Measurements from ENCODE around the gene PPIL6.
A peak's percentile ranks its signal among the peaks of the same experiment; 100 is the strongest.

PPIL6 gene

DNA sequence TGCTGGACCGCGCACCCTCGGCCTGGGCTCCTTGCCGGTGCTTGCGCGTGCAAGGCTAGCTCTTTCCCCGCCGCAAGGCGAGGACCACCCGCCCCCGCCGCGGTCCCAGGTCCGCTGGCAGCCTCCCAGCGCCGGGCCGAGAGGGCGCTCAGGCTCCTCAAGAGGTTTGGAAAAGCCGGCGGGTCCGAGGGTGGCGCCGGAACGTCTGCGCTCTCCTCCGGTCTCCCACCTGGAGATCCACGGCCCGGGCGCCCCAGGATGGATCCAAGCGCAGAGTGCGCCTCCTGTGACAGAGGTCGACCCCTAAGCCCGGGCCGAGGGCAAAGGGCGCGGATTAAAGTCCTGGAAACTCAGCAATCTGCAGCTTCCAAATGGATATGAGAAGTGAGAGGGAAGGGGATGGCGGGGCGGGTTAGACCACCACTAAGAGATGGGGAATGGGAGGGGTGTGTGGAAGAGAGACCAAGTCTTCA is 15.7 kb upstream of the PPIL6 start:
- no peak overlapping the region for H3K27ac Mint-ChIP-seq
- H3K36me3 Mint-ChIP-seq, result peaks cover 4% of the 10 kb centered on the region
- no peaks in the 10 kb centered on the region for H3K9me3 Mint-ChIP-seq
- H3K27me3 Mint-ChIP-seq, result no peaks in the 10 kb centered on the region
- peaks cover 60% of the 10 kb centered on the region for H3K4me1 Mint-ChIP-seq
- H3K4me3 Mint-ChIP-seq, result peak overlapping the region; percentile 51

DNA sequence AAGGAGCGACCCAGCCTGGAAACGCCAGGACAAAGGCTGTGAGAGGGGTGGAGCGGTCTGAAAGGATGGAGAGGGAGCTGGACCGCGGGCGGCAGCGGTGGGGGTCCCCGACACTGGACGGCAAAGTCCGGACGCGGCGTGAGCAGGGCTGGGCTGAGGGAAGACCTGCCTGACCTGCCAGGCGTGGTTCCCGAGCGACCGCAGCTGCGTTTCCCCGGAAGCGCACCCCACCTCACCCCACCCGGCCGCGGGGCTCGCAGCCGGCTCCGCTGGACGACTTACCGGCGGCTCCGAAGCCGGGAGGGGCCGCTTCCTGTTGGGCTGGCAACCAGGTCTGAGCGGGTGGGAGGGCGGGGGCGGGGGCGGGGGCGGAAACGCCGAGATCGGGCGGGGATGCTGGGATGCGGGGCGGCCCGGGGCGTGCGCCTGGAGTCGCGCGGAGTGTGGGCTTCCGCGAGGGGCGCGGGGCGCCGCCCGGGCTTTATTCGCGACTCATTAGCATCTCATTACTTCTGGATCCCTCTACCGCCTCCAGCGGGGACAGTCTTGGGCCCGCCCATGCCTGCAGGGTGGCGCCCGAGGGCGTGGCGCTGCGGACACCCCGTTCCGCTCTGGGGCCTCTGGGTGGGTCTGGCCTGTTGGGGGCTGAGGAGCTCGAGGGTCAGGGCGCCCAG is 15.1 kb upstream of the PPIL6 start, which contains the start of gene MICAL1:
Gene MICAL1, minus strand, starts transcription at position 336 of the 674 bp plus-strand sequence. CDS start 1,576 bp downstream, outside the sequence.
- Mint-ChIP-seq H3K27ac (peak within 1 kb of the TSS; percentile 85), H3K4me3 (peak within 1 kb of the TSS; percentile 95), H3K27me3 (no peaks in the 10 kb centered on the region), H3K4me1 (peaks cover 62% of the 10 kb centered on the region), H3K36me3 (peaks cover 5% of the 10 kb centered on the region), H3K9me3 (no peaks in the 10 kb centered on the region)

DNA sequence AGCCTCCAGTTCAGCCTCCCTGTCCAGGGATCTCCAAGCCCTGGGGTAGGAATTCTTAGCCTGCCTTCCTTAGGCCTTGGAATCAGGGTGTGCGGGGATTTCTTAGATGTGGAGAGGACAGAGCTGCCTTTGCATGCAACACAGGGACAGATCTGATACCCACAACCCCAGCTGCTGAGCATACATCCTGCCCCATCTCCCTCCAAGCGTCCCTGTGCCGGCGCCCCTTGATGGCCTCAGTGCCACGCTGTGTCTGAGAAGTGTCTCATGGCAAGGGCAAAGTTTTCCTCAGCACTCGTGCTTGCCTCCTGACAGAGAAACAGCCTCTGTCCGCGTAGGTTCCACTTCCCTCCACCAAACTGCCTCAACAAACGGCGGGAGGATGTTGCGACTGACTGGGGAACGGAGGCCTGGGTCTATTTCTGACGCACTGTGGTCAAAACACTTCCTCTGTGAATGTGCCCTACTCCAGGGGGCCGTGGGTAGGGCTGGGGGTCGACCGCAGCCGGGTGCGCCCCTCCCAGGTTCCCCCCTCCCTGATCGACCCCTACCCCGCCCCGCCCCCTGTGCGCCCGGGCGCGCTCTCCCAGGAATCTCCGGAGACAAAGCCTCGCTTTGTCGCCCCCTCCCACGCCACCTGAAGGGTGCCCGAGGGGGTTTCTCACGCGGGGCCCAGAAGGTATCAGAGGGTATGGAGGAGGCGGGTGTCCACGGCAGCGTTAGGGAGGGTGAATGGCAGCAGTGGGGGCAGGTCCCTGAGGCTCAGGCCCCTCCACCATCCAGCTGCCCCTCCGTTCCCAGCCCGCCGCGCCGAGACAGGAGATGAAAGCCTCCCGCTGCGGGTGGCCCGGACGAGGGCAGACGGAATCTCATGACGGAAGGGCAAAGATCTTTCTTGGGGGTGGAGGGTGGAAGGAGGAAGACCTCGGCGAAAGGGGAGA is 14.3 kb upstream of the PPIL6 start:
- Mint-ChIP-seq H3K9me3 (no peaks in the 10 kb centered on the region), H3K4me3 (peak overlapping the region; percentile 95), H3K36me3 (peaks cover 5% of the 10 kb centered on the region), H3K27ac (peak overlapping the region; percentile 85), H3K4me1 (peaks cover 62% of the 10 kb centered on the region), H3K27me3 (no peaks in the 10 kb centered on the region)

DNA sequence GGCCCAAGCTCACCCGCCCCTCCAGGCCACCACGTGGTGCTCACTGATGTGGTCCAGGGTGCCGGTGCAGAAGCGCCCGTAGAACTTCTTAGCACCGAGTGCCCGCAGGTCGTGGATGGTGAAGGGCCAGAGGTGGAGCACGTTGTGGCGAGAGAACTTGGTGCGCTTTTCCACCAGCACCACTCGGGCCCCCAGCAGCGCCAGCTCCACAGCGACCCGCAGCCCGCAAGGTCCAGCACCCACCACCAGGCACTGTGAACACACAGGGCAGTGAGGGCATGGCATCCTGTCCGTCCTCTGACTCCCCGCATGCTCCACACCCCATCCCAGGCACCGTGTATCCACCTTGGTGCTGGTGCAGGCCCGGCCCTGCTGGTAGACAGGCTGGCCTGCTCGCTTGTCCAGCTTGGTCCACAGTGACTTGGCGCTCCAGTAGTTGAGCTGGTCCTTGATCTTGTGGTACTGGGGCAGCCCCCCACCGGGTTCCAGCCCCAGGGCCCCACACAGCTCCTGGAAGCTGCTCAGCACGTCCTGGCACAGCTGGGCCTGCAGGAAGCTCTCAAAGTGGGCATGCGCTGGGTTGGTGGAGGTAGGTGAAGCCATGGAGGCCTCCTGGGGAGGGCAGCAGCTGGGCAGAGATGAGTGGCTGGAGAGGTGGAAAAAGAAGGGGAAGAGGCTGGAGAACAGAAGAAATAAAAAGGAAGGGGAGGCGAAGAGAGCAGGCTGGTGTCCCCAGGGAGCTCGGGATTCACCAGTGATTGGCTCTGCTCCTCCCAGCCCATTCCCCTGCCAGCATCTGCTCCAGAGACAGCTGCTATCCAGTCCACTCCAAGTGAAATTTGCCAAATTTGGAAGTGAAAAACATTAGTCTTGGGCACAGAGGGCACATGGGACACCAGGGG is 13.4 kb upstream of the PPIL6 start:
- peaks cover 62% of the 10 kb centered on the region for H3K4me1 Mint-ChIP-seq
- H3K27me3 Mint-ChIP-seq, result no peaks in the 10 kb centered on the region
- H3K27ac Mint-ChIP-seq, result peak overlapping the region; percentile 65
- H3K4me3 Mint-ChIP-seq, result peak overlapping the region; percentile 95
- H3K36me3 Mint-ChIP-seq, result peaks cover 4% of the 10 kb centered on the region
- no peaks in the 10 kb centered on the region for H3K9me3 Mint-ChIP-seq

DNA sequence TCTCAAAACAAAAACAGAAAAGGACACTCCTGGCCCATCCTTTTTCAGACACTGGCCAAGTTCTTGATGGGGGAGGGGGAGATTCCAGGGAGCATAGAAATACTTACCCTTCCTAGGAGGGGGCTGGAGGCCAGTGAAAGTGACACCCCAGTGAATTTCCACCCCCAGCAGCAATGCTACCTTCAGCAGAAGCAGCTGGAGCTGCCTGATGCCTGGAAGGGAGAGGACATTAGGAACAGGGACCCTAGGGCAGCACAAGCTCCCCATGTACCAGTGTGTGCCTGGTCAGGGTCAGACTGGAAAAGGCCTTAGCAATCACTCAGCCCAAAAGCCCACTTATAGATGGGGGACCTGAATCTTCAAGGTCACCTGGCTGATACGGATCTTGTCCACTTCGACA is 12.7 kb upstream of the PPIL6 start:
- no peaks in the 10 kb centered on the region for H3K27me3 Mint-ChIP-seq
- no peaks in the 10 kb centered on the region for H3K9me3 Mint-ChIP-seq
- peaks cover 4% of the 10 kb centered on the region for H3K36me3 Mint-ChIP-seq
- peaks cover 63% of the 10 kb centered on the region for H3K4me1 Mint-ChIP-seq
- peak overlapping the region; percentile 23 for H3K4me3 Mint-ChIP-seq
- no peak overlapping the region for H3K27ac Mint-ChIP-seq

DNA sequence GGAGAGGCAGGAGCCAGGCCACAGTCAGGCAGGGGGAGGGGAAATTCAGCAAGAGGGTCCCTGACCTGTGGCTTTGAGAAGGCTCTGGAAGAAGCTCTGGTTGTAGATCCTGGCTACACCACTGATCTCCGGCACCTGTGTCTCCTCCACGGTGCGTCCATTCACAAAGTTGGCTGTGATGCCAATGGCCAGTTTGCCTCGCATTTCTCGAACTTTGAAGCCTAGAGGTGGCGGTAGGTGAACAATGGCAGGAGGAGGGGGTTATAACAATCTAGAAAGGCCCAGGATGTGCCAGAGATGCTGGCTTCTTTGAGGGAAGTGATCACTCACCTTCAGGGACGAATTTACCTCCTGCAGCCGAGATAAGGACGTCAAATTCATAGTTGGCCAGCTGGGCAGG is 11.8 kb upstream of the PPIL6 start:
- no peaks in the 10 kb centered on the region for H3K27me3 Mint-ChIP-seq
- no peak overlapping the region for H3K27ac Mint-ChIP-seq
- H3K4me3 Mint-ChIP-seq, result no peak overlapping the region
- H3K9me3 Mint-ChIP-seq, result no peaks in the 10 kb centered on the region
- H3K4me1 Mint-ChIP-seq, result peaks cover 55% of the 10 kb centered on the region
- peaks cover 4% of the 10 kb centered on the region for H3K36me3 Mint-ChIP-seq

DNA sequence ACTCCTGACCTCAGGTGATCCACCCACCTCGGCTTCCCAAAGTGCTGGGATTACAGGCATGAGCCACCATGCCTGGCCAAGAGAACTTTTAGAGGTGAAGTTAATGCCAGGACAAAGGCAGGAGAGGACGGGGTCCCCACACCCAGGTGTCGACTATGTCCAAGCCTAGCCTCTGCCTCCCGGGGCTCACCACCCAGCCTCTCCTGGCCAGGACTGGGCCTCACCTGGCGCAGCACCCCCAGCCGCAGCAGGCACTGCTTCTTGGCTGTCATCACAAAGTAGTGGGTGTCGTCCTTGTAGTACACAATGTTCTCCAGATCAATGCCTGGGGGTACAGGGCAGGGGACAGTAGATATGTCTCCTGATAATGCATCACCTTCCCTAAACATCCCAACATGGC is 10.9 kb upstream of the PPIL6 start:
- H3K4me1 Mint-ChIP-seq, result peaks cover 49% of the 10 kb centered on the region

DNA sequence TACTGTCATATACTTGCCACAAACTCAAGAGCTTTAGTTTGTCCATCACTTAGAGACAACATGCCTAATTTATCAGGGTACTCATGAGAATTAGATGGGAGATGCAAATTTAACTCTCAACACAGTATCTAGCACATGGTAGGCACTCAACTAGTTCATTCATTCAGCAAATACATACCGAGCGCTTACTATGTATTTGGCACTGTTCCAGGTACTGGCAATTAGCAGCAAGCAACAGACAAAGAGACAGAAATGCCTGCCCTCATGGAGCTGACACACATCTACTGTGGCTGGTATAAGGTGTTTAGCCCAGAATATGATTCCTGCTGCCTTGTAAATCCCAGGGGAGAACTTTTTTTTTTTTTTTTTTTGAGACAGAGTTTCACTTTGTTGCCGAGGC is 10.4 kb upstream of the PPIL6 start:
- H3K27ac Mint-ChIP-seq, result peak overlapping the region; percentile 10
- no peaks in the 10 kb centered on the region for H3K9me3 Mint-ChIP-seq
- peaks cover 49% of the 10 kb centered on the region for H3K4me1 Mint-ChIP-seq
- peak overlapping the region; percentile 33 for H3K4me3 Mint-ChIP-seq
- H3K27me3 Mint-ChIP-seq, result no peaks in the 10 kb centered on the region
- H3K36me3 Mint-ChIP-seq, result peaks cover 4% of the 10 kb centered on the region

More for the DNA sequence above, 10.9 kb upstream of the PPIL6 start:
- H3K27me3 Mint-ChIP-seq, result no peaks in the 10 kb centered on the region
- no peak overlapping the region for H3K4me3 Mint-ChIP-seq
- peaks cover 4% of the 10 kb centered on the region for H3K36me3 Mint-ChIP-seq
- H3K9me3 Mint-ChIP-seq, result no peaks in the 10 kb centered on the region
- H3K27ac Mint-ChIP-seq, result no peak overlapping the region

DNA sequence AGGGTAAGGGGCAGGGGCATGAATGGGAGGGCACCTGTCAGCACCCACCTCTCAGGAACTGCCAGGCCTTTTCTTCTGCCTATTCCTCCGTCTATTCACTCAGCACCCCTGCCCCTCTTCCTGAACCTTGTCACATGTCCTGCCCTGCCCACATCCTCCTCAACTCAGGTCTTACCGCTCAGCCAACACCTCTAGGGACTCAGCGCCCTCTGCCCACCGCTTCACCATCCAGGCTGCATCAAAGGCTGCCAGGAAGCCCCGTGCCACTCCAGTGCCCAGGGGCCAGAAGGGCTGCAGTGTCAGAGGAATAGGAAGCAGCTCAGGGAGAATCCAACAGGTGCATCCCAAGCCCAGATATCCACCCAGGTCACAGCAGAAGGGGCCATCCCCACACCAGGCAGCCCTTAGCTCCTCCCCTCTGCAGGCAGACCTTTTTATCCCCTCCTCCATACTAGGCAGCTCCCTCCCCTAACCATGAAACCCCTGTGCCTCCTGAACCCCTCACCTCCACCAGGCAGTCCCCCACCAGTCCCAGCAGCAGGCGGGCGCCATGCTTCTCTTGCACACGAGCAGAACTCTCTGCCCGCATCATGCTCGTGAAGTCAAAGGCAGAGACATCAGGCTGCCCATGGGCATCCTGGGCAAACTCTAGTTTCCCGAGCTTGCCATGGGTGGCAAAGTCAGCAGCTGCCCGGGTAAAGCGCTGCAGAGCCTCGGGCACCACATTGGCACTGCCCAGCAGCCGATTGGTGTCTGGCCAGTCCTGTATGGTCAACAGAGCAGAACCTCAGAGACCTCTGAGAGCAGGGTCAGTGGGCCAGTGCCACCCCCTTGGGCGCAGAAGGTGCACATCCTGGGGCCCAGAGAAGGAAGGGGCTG is 9.6 kb upstream of the PPIL6 start:
- Mint-ChIP-seq H3K9me3 (no peaks in the 10 kb centered on the region), H3K36me3 (peaks cover 6% of the 10 kb centered on the region), H3K4me1 (peaks cover 48% of the 10 kb centered on the region), H3K4me3 (no peak overlapping the region), H3K27ac (no peak overlapping the region), H3K27me3 (no peaks in the 10 kb centered on the region)

DNA sequence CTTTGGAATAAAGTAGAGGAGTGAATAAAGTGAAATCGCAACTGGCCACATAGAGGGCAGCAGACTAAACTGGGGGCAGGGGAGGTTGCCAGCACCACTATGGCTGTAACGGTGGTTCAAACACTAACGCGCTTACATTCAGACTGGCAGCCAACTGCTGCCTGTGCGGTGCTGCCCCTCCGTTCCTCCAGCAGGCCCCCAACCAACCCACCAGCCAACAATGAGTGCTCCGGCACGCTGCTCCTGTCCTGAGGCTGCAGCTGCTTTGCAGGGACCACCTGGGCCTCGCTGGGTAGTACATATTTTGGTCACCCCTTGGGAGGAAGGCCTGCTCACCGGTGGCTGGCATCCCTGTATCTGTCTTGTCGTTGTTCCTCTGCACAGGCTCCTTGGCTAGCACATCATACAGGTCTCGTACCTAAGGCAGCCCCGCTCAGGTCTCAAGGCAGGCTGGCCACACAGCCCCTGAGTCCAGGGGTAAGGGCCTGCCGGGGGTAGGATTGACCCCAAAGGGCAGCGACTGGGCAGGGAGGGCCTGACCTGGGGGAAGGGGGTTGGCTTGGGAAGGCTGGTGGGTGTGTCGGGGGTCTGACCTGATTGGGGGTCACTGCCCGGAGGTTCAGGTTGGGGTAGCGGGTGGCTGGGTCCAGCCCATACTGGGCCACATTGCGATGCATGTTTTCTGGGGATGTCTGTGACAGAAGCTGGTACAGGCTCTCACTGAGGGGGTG is 8.8 kb upstream of the PPIL6 start:
- no peak overlapping the region for H3K4me3 Mint-ChIP-seq
- H3K27ac Mint-ChIP-seq, result no peak overlapping the region
- peaks cover 6% of the 10 kb centered on the region for H3K36me3 Mint-ChIP-seq
- no peaks in the 10 kb centered on the region for H3K9me3 Mint-ChIP-seq
- H3K4me1 Mint-ChIP-seq, result peaks cover 41% of the 10 kb centered on the region
- no peaks in the 10 kb centered on the region for H3K27me3 Mint-ChIP-seq

DNA sequence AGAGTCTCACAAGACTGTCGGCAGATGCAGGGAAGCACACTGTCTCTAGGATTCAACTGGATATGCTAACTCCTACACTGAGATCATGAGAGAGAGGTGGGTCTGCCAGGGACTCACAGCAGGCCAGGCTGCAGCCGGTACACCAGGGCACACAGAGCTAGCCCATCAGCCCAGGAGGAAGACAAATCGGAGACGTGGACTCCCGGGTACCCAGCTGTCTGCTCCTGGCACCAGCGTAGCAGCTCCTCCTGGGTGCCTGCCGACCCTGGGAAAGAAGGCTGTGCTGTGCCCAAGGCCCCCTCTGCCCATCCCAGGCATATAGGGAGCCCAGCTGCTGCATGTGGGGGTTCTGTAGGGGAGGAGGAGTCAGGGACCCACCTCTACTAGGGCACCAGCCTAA is 8.2 kb upstream of the PPIL6 start:
- Mint-ChIP-seq H3K9me3 (no peaks in the 10 kb centered on the region), H3K4me3 (no peak overlapping the region), H3K27ac (no peak overlapping the region), H3K27me3 (no peaks in the 10 kb centered on the region), H3K4me1 (peaks cover 37% of the 10 kb centered on the region), H3K36me3 (peaks cover 6% of the 10 kb centered on the region)

DNA sequence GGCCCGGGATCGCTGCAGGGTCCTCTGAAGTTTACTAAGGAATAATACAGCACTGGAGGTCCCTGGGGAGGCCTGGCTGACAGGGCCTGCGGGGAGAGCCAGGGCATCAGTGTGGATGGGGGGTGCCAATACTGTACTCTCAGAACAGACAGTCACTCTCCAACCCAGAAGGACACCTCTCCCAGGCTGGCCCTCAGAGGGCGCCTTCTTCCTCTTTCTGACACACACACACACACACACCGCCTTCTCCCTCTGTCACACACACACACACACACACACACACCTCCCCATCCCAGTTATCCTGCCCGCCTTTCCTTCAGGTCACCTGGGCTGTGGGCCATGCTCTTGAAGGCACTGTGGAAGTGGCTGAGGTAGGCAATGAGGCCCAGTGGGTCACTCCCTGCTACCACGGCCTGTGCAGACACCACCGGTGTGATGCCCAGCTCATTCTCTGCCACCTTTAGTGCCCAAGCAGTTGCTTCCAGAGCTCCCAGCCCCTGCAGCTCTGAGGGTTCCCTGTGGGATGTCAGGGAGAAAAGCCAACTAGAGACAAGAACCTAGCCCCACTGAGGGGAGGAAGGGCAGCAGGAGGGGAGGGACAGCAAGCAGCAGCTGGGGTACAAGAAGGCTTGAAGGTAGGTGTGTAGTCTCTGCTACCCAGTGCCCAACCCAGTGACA is 7.6 kb upstream of the PPIL6 start:
- Mint-ChIP-seq H3K4me3 (no peak overlapping the region), H3K36me3 (peaks cover 6% of the 10 kb centered on the region), H3K27ac (no peak overlapping the region), H3K4me1 (peaks cover 41% of the 10 kb centered on the region), H3K27me3 (no peaks in the 10 kb centered on the region), H3K9me3 (no peaks in the 10 kb centered on the region)

DNA sequence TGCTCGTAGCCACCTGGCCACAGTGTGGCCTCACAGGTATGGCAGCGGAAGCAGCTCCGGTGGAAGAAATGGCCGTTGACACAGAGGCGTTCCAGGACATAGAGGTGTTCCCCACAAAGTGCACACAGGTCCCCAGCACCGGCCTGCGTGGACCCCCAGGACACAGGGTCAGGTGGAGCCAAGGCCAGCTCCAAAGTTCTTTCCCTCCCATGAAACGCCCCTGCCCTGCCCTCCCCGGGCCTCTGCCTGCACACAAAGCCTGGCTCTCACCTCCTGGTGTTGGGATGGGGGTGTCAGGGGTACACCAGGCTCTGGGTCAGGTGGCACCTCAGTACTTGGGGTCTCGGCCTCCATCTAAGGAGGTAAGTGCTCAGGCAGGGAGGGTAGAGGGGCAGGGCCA is 6.7 kb upstream of the PPIL6 start:
- H3K9me3 Mint-ChIP-seq, result no peaks in the 10 kb centered on the region
- H3K27ac Mint-ChIP-seq, result no peak overlapping the region
- H3K36me3 Mint-ChIP-seq, result peaks cover 8% of the 10 kb centered on the region
- H3K4me3 Mint-ChIP-seq, result no peak overlapping the region
- peaks cover 45% of the 10 kb centered on the region for H3K4me1 Mint-ChIP-seq
- H3K27me3 Mint-ChIP-seq, result no peaks in the 10 kb centered on the region
